DMS 273 (cell line): Measurements from ENCODE around the gene OTUD3.
"Not testable (repeated sequence)": the region's sequence is repeated elsewhere in the genome, so short reads cannot be mapped to it uniquely, and the experiment has no call there.

ENCODE experiments used
- DNase-seq: peaks from one replicate; lab custom pipeline; 2025; ENCODE audit not compliant: unreplicated experiment; lab: John Stamatoyannopoulos, UW

The OTUD3 gene, protein sequence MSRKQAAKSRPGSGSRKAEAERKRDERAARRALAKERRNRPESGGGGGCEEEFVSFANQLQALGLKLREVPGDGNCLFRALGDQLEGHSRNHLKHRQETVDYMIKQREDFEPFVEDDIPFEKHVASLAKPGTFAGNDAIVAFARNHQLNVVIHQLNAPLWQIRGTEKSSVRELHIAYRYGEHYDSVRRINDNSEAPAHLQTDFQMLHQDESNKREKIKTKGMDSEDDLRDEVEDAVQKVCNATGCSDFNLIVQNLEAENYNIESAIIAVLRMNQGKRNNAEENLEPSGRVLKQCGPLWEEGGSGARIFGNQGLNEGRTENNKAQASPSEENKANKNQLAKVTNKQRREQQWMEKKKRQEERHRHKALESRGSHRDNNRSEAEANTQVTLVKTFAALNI

GRCh38 chr1:19882111-19883071, at the start of gene OTUD3:
TSS of gene OTUD3 (plus strand) at chr1:19882395. CDS start at chr1:19882514, 119 bp downstream.
- peak; percentile 99 for DNase-seq

DNA sequence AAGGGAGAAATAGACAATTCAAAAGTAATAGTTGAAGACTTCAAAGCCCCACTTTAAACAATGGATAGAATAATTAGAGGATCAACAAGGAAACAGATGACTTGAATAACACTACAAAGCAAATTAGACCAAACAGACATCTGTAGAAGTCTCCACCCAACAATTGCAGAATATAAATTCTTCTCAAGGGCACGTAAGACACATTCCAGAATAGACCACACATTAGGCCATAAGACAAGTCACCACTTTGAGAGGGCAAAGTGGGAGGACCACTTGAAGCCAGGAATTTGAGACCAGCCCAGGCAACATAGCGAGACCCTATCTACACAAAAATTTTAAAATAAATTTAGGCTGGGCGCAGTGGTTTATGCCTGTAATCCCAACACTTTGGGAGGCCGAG, 46.6 kb upstream of the OTUD3 start:
- no peak for DNase-seq

GRCh38 chr1:19837866-19838265, 44.3 kb upstream of the OTUD3 start:
- no peak for DNase-seq

- DNase-seq = no peak
Measured at GRCh38 chr1:19840228-19840627, 42.0 kb upstream of the OTUD3 start.

- DNase-seq = no peak
Measured at GRCh38 chr1:19844731-19845495, 37.3 kb upstream of the OTUD3 start.

- no peak for DNase-seq
Measured at GRCh38 chr1:19845555-19845954, 36.6 kb upstream of the OTUD3 start.

DNA sequence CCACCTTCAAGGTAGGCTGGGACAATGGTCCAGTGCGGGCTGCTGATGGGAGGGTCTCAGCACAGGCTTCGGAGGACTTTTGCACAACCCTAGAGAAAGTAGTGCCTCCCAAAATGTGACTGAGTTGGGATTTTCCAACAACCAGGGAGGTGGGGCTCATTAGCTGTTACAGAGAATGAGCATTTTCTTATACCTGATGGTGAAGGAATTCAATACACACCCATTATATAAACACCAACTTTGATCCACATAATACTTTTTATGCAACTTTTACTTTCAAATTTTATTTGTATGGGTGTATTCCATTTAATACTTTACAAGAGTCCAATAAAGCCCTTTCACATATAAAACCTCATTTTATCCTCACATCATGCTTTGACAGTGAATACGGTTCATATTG, 35.9 kb upstream of the OTUD3 start:
- DNase-seq = no peak

GRCh38 chr1:19847334-19847733, 34.9 kb upstream of the OTUD3 start:
- DNase-seq = not testable (repeated sequence)

GRCh38 chr1:19849307-19849706, 32.9 kb upstream of the OTUD3 start:
- DNase-seq = not testable (repeated sequence)

DNA sequence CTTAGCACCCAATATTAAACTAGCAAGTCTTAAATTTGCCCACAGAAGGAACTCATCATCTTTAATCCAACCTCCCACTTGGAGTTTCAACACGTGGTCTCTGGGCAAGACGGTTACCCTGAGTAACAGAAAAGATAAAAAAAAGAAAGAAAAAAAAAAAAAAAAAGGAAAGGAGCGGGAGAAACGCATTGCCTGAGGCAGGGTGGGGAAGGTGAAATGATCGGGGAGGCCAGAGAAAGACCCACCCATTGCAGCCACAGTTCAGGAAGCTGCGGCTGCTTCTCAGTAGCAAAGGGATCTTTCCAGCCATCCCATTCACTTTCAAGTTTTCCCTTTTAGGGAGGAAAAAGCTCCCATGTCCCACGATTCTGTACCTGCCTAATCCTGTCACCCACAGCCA, 32.0 kb upstream of the OTUD3 start:
- no peak for DNase-seq

- DNase-seq = no peak
Measured at GRCh38 chr1:19852036-19852435, 30.2 kb upstream of the OTUD3 start.

DNA sequence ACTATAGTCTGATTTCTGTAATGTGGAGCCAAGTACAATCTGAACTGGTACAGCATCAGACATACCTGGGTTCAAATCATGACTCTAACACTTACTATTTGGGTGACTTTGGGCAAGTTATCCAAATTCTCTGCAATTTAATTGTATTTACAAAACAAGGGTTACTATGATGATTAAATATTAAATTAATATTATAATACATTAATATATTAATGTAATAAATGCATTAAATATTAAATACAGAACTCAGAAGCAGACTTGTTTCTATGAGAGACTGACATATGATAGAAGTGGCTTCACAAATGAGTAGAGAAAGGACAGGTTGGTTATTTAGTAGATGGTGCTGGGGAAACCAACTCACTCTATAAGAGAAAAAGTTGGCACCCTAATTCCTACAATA, 27.3 kb upstream of the OTUD3 start:
- no peak for DNase-seq

- DNase-seq = no peak
Measured at GRCh38 chr1:19858893-19859292, 23.3 kb upstream of the OTUD3 start.

DNA sequence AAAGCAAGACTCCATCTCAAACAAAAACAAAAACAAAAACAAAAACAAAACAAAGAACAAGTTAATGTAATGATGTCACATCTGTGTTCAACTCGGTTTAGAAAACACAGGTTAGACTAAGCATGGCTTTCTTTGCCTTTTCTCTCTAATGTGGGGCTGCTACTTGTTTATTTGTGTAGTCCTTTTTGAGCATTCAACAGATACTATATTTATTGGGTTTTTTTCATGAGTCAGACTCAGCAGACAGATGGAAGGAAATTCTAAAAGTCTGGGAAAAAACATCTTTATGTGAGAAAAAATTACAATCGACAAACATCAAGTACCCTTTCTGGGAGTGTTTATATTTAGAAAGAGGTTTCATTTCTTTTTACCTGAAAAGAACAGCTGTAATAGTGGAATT, 22.3 kb upstream of the OTUD3 start:
- no peak for DNase-seq

DNA sequence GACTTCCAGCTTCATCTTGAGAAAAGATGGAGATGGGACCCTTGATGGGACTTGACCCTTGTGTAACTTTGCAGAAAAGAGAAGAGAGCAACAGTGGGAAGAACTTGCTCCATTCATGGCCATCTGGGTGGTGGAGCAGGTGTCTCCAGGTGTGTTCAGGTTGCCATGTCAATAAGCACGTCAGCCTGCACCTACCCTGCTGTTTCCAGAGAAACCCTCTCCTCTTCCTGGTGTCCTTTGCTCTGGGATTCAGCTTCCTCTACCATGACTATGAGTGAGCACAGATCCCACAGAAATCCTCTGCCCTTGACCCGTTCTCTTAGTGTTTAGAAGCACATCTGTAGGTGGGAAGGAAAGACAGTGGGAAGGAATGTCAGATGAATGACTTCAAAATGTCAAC, 21.8 kb upstream of the OTUD3 start:
- DNase-seq = no peak

DNA sequence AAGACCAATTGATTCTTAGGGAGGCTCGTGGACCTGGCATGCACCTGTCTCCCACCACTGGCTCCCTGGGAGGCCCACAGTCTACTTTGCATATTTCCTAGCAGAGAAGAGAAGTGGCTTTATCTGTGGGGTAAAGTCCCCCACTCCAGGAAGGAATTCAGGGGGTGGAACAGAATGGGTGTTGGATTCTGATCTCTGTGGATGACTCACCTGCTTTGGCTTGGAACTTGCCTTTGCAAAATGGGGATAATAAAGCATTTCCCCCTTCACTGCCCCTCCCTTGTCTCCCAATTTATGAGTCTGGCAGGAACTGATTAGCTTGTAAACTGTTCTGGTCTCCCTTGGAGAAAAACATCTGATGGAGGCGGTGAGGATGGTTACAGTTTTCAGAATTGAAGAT, 21.2 kb upstream of the OTUD3 start:
- DNase-seq = no peak

DNA sequence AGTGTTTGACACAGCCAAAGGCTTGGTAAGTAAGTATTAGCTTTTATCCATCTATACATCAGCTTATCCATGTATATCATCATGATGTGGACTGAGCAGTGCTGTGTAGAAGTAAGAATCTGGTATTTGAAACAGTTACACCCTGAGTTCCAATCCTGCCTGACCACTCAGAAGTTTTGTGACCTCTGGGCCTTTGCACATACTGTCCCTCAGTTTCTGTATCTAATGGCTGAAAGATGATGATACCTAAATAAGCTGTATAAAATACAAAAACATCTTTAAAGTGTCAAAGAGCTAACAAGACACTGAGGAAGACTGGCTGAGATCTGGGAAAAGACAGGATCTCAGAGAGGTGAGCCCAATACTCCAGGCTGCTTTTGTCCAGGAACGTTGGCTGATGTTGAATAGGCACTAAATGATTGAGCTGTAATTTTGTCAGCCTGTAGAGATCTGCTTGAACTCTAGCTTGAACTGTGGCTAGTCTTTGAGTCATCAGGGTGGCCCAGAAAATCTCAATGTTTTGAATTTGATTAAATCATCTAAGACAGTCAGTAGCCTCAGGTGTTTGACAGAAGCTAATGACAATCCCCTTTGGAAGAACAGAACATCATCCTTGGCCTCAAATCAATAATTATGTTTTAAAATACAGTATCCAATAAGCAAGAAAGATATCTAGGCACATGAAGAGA, 20.2 kb upstream of the OTUD3 start:
- DNase-seq = no peak

- DNase-seq = no peak
Measured at GRCh38 chr1:19862944-19863343, 19.3 kb upstream of the OTUD3 start.

- DNase-seq = no peak
Measured at GRCh38 chr1:19864570-19865160, 17.5 kb upstream of the OTUD3 start.

GRCh38 chr1:19866029-19866428, 16.2 kb upstream of the OTUD3 start:
- DNase-seq = no peak
